GM12878 (cell line): Measurements from ENCODE around the gene HLA-DMA. TPM values are rescaled to one million over a fixed set of nuclear protein-coding genes. Genes with fewer than 3 reads are reported as not detected.

Experiments
- ATAC-seq: fragments of 200-7000 bp; cut with Tn5 transposase; 3 replicates; pipeline ENCODE4 v1.9.1; 2020; ENCODE audit warnings: mild to moderate bottlenecking, moderate library complexity
- BruUV-seq: library from RNA; stranded (reverse); fragments of 400-500 nt; replicated peaks from 2 replicates; lab custom pipeline; 2021; lab: Mats Ljungman, UMichigan
- CTCF ChIA-PET: fragments of 300-600 bp; sonication (Branson Sonifier 250); formaldehyde crosslinking; extraction: SDS; loops from one replicate; lab custom pipeline; 2021; ENCODE audit warnings: inconsistent platforms; lab: Yijun Ruan, JAX
- POLR2A ChIA-PET: fragments of 350-600 bp; formaldehyde crosslinking; extraction: SDS; loops from one replicate; lab custom pipeline; 2021; ENCODE audit warnings: inconsistent platforms; lab: Charles Lee
- RAD21 ChIA-PET: fragments of 300-600 bp; sonication (Branson Sonifier 250); formaldehyde crosslinking; loops from one replicate; lab custom pipeline; 2023; ENCODE audit warnings: antibody characterized with exemption; ENCODE audit not compliant: unreplicated experiment; lab: Charles Lee
- SMC1A ChIA-PET: fragments of 300-600 bp; sonication (Branson Sonifier 250); formaldehyde crosslinking; loops from one replicate; lab custom pipeline; 2023; ENCODE audit not compliant: unreplicated experiment, uncharacterized antibody; lab: Charles Lee
- DNase-seq: peaks from one replicate; pipeline ENCODE4 v3.0.0-alpha.2; 2011; ENCODE audit warnings: low read depth, low spot score
- FAIRE-seq: peaks from 3 replicates; lab custom pipeline; 2011; peaks lifted over from hg19 to GRCh38; lab: Jason Lieb, UNC
- H2AFZ ChIP-seq: 2 replicates; pipeline ENCODE4 v1.6.0; 2011; ENCODE audit warnings: low read depth, low read length, control low read depth; ENCODE audit not compliant: control insufficient read depth
- H3K27ac ChIP-seq: 2 replicates; pipeline ENCODE4 v1.5.1; 2011; ENCODE audit warnings: control low read depth; ENCODE audit not compliant: control insufficient read depth, insufficient read depth
- H3K27me3 ChIP-seq, 2 experiments: replicated peaks in 1 of 2; 2 replicates each; pipeline versions ENCODE4 v1.6.0 to v1.6.1; 2011; ENCODE audit warnings: low read length in 1 of 2; ENCODE audit not compliant: control insufficient read depth in 2 of 2, insufficient read depth in 2 of 2
- H3K36me3 ChIP-seq, 2 experiments: 2 replicates each; pipeline ENCODE4 v1.5.1; 2011; ENCODE audit warnings: low read length in 1 of 2; ENCODE audit not compliant: control insufficient read depth in 2 of 2, insufficient read depth in 2 of 2
- H3K4me1 ChIP-seq: 2 replicates; pipeline ENCODE4 v1.6.1; 2011; ENCODE audit warnings: mild to moderate bottlenecking, low read length, moderate library complexity, mixed read lengths; ENCODE audit not compliant: control insufficient read depth, insufficient read depth
- H3K4me2 ChIP-seq: 2 replicates; pipeline ENCODE4 v1.6.0; 2011; ENCODE audit warnings: control low read depth; ENCODE audit not compliant: control insufficient read depth, insufficient read depth
- H3K4me3 ChIP-seq: fragments of 200-600 bp; sonication (generic); 2 replicates; pipeline ENCODE4 v1.5.1; 2016
- H3K79me2 ChIP-seq: 2 replicates; pipeline ENCODE4 v1.6.0; 2011; ENCODE audit warnings: low read length; ENCODE audit not compliant: control insufficient read depth, insufficient read depth
- H3K9ac ChIP-seq: 2 replicates; pipeline ENCODE4 v1.8.0; 2011; ENCODE audit warnings: low read length, control low read depth, mixed read lengths; ENCODE audit not compliant: control insufficient read depth, insufficient read depth
- H3K9me3 ChIP-seq: replicated peaks from 3 replicates; pipeline ENCODE4 v1.5.1; 2011; ENCODE audit warnings: mild to moderate bottlenecking, low read length; ENCODE audit not compliant: control insufficient read depth, insufficient read depth
- H4K20me1 ChIP-seq: 2 replicates; pipeline ENCODE4 v1.6.0; 2011; ENCODE audit not compliant: control insufficient read depth, insufficient read depth
- ATF2 ChIP-seq: IDR thresholded peaks from 2 replicates; pipeline ENCODE4 v1.6.1; 2012; ENCODE audit warnings: low read length, inconsistent platforms
- BCL11A ChIP-seq: IDR thresholded peaks from 2 replicates; pipeline ENCODE4 v1.6.1; 2011; ENCODE audit warnings: low read depth, low read length
- DPF2 ChIP-seq: fragments of 450-650 bp; IDR thresholded peaks from 2 replicates; pipeline ENCODE4 v1.6.1; 2017; ENCODE audit warnings: mild to moderate bottlenecking
- ETV6 ChIP-seq, 2 experiments: fragments of 450-650 bp in 1 of 2; IDR thresholded peaks in 1 of 2; conservative IDR thresholded peaks in 1 of 2; 2 replicates each; pipeline ENCODE4 v1.6.1; 2014; ENCODE audit warnings: antibody characterized with exemption in 1 of 2, borderline replicate concordance in 1 of 2, low read depth in 1 of 2, mild to moderate bottlenecking in 1 of 2, moderate library complexity in 1 of 2
- KDM1A ChIP-seq: fragments of 200-600 bp; sonication (generic); IDR thresholded peaks from 2 replicates; pipeline ENCODE4 v1.6.1; 2016; ENCODE audit warnings: borderline replicate concordance
- MEF2B ChIP-seq: fragments of 450-650 bp; IDR thresholded peaks from 2 replicates; pipeline ENCODE4 v1.6.1; 2018; ENCODE audit warnings: mild to moderate bottlenecking, moderate library complexity; ENCODE audit not compliant: partially characterized antibody, poor library complexity, severe bottlenecking
- NRF1 ChIP-seq: conservative IDR thresholded peaks from 2 replicates; pipeline ENCODE4 v1.6.1; 2011; ENCODE audit warnings: mild to moderate bottlenecking, low read depth, low read length, improper control_type of control experiment
- SIN3A ChIP-seq: IDR thresholded peaks from 2 replicates; pipeline ENCODE4 v1.6.1; 2012; ENCODE audit warnings: low read depth, low read length, improper control_type of control experiment
- SIX5 ChIP-seq: IDR thresholded peaks from 2 replicates; pipeline ENCODE4 v1.6.1; 2011; ENCODE audit warnings: mild to moderate bottlenecking, low read depth, low read length, moderate library complexity; ENCODE audit not compliant: severe bottlenecking
- SMC3 ChIP-seq: IDR thresholded peaks from 2 replicates; pipeline ENCODE4 v1.6.1; 2011; ENCODE audit warnings: low read length, improper control_type of control experiment, borderline replicate concordance
- SP1 ChIP-seq: IDR thresholded peaks from one replicate; pipeline ENCODE4 v1.6.1; 2011; ENCODE audit warnings: low read depth, low read length
- SUZ12 ChIP-seq: fragments of 200-600 bp; sonication (generic); IDR thresholded peaks from one replicate; pipeline ENCODE4 v1.6.1; 2018; ENCODE audit warnings: antibody characterized with exemption, mild to moderate bottlenecking; ENCODE audit not compliant: unreplicated experiment
- ZBTB11 ChIP-seq: fragments of 450-650 bp; formaldehyde crosslinking; IDR thresholded peaks from 2 replicates; pipeline ENCODE4 v1.5.0; 2022; ENCODE audit warnings: mild to moderate bottlenecking, missing genetic modification characterization
- ZNF207 ChIP-seq: fragments of 450-650 bp; IDR thresholded peaks from 2 replicates; pipeline ENCODE4 v1.6.1; 2014; ENCODE audit warnings: antibody characterized with exemption, mild to moderate bottlenecking, borderline replicate concordance
- ZNF687 ChIP-seq: fragments of 450-650 bp; IDR thresholded peaks from 2 replicates; pipeline ENCODE4 v1.6.1; 2017; ENCODE audit warnings: mild to moderate bottlenecking, moderate library complexity
- ZSCAN29 ChIP-seq: fragments of 450-650 bp; IDR thresholded peaks from 2 replicates; pipeline ENCODE4 v1.6.1; 2017; ENCODE audit warnings: mild to moderate bottlenecking, moderate library complexity
- WGBS: methylation state at CpG from one replicate; pipeline ENCODE4 v1.1.6; 2016; ENCODE audit warnings: low lambda C conversion rate; ENCODE audit not compliant: insufficient replicate concordance, insufficient coverage; ENCODE audit errors: missing lambda C conversion rate; 5-methylcytosine and 5-hydroxymethylcytosine counted together
- in situ Hi-C: fragments of 300-500 bp; cut with MboI; formaldehyde crosslinking; loops from 9 replicates; pipeline ENCODE4 v1.14.3; 2018; ENCODE audit warnings: mixed read lengths
- intact Hi-C: fragments of 100-400 bp; cut with micrococcal nuclease; formaldehyde crosslinking; loops from one replicate; pipeline ENCODE4 v1.14.2; 2022; ENCODE audit not compliant: unreplicated experiment
- polyA plus RNA-seq, 11 experiments: library from polyadenylated mRNA; depleted of rRNA in 4 of 11; unstranded in 6 of 11; stranded (reverse) in 5 of 11; fragments of >200 nt; fragmentation: Nextera tagmentation in 4 of 11; fragmentation: Illumina TruSeq in 1 of 11; extraction: Ambion mirVana in 4 of 11; extraction: Trizol in 1 of 11; gene quantifications; 1 replicate in 1 of 11; 2 replicates in 10 of 11; pipeline versions ENCODE4 v1.2.1 to v1.2.3, GENCODE V29; 2011 to 2016; ENCODE audit warnings: inconsistent platforms in 2 of 11, missing spikeins in 2 of 11, low read depth in 1 of 11
- total RNA-seq, 4 experiments: library from RNA; depleted of rRNA in 3 of 4; stranded (reverse); fragments of >200 nt in 3 of 4; fragmentation: Illumina TruSeq in 1 of 4; extraction: Trizol in 1 of 4; gene quantifications; 2 replicates each; pipeline versions ENCODE4 v1.2.1 to v1.2.3, GENCODE V29; 2013 to 2021

HLA-DMA gene
- total and polyA plus RNA-seq, 10 of the 15 experiments (the other 5 are each of a cell fraction or from before 2014, with no cell fraction given): 177 to 552 (median 309) TPM

- no peaks in the 10 kb centered on the region for H3K27me3 ChIP-seq
- TF ChIP-seq DPF2: no peak
- no peak for TF ChIP-seq ZBTB11 (CRISPR knock-in tag)
- TF ChIP-seq NRF1: no peak
- TF ChIP-seq ATF2: no peak
- TF ChIP-seq ZNF207: no peak
- no peak for TF ChIP-seq ZSCAN29
- no peak for TF ChIP-seq ZNF687
- no peak for TF ChIP-seq SP1
- no peak for TF ChIP-seq MEF2B
- no peak for TF ChIP-seq KDM1A
- no peak for TF ChIP-seq SMC3
- TF ChIP-seq SUZ12: no peak
- TF ChIP-seq SIX5: no peak
- no peak for TF ChIP-seq BCL11A
- no peak for TF ChIP-seq SIN3A
- no peak for TF ChIP-seq ETV6 (conservative IDR thresholded peaks at IDR 0.05 in 1 of 2, IDR thresholded peaks at IDR 0.05 in 1 of 2; ENCODE audit: borderline replicate concordance in 1 of 2, low read depth in 1 of 2)
These were observed 39.9 kb downstream of the HLA-DMA start for GRCh38 chr6:32912951-32913350.

More at GRCh38 chr6:32912951-32913350, 39.9 kb downstream of the HLA-DMA start:
- no peak for FAIRE-seq
- Histone ChIP-seq H3K4me3 (no peak overlapping the region), H3K4me1 (no peaks in the 10 kb centered on the region), H4K20me1 (no peaks in the 10 kb centered on the region), H3K79me2 (no peaks in the 10 kb centered on the region), H3K4me2 (no peak overlapping the region), H3K9ac (no peak overlapping the region), H2AFZ (no peak overlapping the region), H3K36me3 (no peaks in the 10 kb centered on the region), H3K27ac (no peak overlapping the region), H3K9me3 (no peaks in the 10 kb centered on the region)
- intact Hi-C loops: no loop called here
- in situ Hi-C loops: no loop called here
- ChIA-PET POLR2A (interaction anchor here (1.0 to 1.4 kb wide), 4 partner anchors 18 to 76 kb away, joined by 3 read pairs; partner anchors contain the start of gene HLA-DMA), CTCF (interaction anchor here (0.6 to 3.0 kb wide), 12 partner anchors 10 to 511 kb away, joined by 3 to 23 read pairs (median 4); partner anchors contain the start of genes BRD2 and HLA-DMA), SMC1A (interaction anchor here (1.2 to 3.1 kb wide), 9 partner anchors 9 to 71 kb away, joined by 3 to 16 read pairs (median 7); no protein-coding TSS in a partner anchor), RAD21 (interaction anchor here (0.5 to 1.2 kb wide), 5 partner anchors 21 to 487 kb away, joined by 3 read pairs; no protein-coding TSS in a partner anchor)
- no peak for ATAC-seq
- DNase-seq: no peak
- BruUV-seq: no TSS peak
- WGBS: 0% methylated on average over 1 of the region's 1 CpG
